Stromal cell of bone marrow (primary cell): ENCODE measurements around the gene TLE3.
"Not testable (repeated sequence)": the region's sequence is repeated elsewhere in the genome, so short reads cannot be mapped to it uniquely, and the experiment has no call there.

Experiments
- DNase-seq: peaks from one replicate; pipeline ENCODE4 v3.0.0-alpha.2; 2012; ENCODE audit warnings: low read depth

The TLE3 gene

GRCh38 chr15:70125605-70126004, 27.9 kb upstream of the TLE3 start:
- DNase-seq, result no peak

DNA sequence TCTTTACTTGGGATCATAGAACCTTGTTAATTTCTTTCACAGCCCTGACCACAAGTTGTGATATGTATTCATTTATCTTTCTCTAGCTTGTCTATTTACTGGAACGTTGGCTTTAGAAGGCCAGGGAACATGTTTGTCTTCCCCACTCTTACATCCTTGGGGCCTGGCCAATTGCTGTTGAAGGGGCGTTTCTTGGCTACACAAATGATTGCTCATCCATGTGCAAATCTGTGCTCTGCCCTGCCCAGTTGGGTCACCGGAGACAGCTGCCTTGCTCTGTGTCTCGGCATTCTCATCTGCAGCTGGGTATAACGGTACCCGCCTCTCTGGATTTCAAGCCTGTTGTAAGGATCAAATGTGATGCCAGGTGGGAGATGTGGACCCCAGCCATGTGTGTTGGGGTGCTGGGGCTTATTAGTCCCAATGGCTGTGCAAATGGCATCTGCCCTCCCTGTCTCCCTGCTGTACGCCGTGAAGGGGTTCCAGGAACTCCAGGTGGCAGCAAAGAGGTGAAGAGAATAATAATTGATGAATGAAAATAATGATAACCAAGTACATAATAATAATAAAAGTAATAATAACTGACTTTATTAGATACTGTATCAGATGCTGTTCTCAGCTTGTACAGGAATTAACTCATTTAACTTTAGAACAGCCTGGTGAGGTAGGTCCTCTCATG, 24.0 kb upstream of the TLE3 start:
- DNase-seq, result peak; percentile 81

DNA sequence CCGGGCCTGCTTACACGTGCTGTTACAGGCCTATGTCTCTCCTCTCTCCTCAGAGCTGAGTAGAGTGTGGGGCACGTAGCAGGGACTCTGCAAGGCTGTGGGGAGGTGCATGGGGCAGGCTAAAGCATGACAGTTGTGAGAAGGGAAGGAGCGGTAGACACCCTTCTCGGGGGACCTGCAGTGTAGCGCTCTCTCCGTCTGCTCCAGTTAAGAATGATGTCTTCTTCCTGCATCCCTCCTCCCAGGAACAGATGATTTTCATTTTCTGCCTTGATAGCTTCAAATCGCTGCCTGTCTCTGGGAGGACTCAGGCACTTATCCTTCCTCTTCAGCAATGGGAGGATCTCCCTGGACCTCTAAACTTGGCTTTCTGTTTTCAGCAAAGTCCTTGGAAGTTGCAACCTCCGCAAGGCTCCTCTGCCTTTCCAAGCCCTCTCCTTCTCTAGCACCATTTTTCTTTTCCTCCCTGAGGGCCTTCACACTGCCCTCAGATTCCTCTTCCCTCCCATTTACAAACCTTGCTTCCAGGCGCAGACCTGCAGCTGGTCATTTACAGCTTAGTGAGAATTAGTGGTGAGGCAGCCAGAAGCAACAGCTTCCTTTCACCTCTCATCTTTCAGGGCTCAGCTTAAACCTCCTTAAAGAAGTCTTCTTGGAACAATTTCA, 23.4 kb upstream of the TLE3 start:
- DNase-seq, result no peak

GRCh38 chr15:70119911-70120508, 22.3 kb upstream of the TLE3 start:
- no peak for DNase-seq

DNA sequence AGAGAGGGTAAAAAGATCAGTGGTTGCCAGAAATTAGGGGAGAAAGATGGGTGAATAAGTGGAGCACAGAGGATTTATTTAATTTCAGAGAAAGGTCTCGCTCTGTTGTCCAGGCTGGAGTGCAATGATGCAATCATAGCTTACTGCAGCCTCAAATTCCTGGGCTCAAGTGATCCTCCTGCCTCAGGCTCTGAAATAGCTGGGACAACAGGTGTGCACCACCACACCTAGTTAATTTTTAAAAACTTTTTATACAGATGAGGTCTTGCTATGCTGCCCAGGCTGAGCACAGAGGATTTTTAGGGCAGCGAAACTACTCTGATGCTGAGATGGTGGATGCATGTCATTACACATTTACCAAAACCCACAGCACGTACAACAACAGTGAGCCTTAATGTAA, 20.9 kb upstream of the TLE3 start:
- no peak for DNase-seq

DNA sequence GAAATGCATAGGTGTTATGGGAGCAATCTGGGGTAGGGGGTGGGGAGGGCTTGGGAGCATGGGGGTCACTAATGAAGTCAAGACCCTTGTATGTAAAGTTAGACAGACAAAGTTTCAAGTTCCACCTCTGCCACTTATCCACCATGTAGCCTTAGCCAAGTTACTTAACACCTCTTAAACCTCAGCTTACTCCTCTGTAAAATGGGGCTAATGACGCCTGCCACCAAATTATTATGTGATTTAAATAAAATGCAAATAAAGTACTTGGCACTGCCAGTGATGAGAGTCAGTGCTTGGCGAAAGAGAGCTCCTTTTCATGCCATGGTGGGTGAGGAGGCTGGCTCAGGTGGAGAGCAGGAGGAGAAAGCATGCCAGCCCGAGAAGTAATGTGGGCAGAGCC, 18.6 kb upstream of the TLE3 start:
- no peak for DNase-seq

DNA sequence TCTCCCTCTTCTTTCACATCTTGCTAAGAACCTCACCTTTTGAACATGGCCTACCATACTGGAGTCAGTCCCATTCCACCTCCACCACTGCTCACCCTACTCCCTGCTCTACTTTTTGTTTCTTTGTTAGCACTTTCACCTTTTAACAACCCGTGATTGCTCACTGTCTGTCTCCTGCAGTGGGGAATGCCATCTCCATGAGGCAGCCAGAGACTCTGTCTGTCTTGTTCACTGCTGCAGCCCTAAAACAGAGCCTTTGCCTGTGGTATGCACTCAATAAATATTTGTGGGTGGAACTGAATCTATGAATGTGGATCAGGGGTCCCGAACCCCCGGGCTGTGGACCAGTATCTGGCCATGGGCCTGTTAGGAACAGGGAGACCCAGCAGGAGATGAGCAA, 16.5 kb upstream of the TLE3 start:
- no peak for DNase-seq

DNA sequence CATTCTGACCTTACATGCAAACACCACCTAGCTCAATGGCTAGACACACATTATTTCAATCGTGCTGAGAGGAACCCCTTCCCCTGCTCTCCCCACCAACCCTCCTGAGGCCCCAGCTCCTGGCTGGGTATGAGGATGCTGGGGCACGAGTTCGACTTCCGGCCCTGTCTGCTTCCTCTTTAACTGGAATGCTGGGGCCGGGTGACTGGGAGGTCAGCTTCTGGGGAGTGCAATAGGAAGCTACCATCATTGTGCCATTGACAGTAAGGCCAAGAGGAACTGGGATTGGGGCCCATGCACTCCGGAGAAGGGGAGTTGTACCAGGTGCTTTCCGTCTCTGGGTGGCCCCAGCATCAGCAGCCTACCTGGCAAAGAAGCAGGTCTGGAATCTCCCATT, 15.6 kb upstream of the TLE3 start:
- DNase-seq, result no peak

- not testable (repeated sequence) for DNase-seq
Observed at GRCh38 chr15:70112572-70113303, 15.0 kb upstream of the TLE3 start.

DNA sequence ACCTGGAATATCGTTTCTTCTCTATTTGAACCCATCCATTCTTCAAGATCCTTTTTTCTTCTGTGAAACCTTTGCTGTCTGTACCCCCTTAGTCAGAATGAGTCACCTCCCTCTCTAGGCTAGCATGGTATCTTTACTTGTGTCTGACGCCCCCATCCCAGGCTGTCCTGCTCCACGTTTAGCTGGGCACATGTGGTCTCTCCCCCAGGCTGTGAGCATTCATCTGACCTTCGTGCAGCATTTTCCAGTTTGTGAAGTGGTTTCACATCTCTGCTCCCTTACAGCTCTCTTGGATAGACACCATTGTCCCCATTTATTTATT, 14.3 kb upstream of the TLE3 start:
- DNase-seq, result no peak

- DNase-seq, result peak; percentile 71
Observed at GRCh38 chr15:70111203-70112073, 13.7 kb upstream of the TLE3 start.

DNA sequence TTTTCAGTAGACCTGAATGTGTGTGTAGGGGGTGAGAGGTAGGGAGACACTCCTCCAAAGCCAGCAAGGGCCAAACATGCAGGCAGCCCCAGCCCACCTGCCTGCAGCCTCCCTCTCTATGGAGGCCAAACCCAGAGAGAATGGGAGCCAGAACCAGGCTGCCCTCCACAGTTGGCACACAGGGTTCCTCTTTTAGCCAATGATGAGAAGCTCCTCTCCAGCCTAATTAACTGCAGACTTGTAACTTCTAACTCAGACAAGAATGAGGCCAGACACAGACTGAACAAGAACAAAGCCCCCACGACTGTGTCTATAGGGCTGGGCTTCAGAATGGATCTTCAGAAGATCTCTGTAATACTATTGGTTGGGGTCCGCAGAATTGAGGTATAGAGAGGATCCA, 12.3 kb upstream of the TLE3 start:
- no peak for DNase-seq

- no peak for DNase-seq
Observed at GRCh38 chr15:70109531-70109930, 11.8 kb upstream of the TLE3 start.

GRCh38 chr15:70103880-70104626, 6.3 kb upstream of the TLE3 start:
- DNase-seq, result no peak

DNA sequence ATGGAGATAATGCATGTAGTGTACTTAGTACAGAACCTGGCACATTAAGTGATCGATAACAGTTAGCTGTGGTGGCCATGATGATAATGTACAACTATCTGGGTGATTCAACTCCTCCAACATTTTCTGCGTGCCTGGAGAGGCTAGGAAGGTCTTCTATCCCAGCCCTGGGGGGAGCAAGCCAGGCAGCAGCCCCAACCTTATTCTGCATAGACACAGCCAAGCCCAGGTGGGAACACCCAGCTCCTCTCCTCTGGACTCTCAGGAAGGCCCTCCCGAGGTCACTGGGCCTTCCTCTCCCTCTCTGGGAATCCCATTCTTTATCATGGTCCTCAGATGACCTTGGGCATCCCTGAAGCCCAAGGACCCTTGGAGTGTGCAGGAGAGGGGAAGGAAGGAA, 5.1 kb upstream of the TLE3 start:
- DNase-seq, result no peak

GRCh38 chr15:70101459-70102113, 3.9 kb upstream of the TLE3 start:
- no peak for DNase-seq

DNA sequence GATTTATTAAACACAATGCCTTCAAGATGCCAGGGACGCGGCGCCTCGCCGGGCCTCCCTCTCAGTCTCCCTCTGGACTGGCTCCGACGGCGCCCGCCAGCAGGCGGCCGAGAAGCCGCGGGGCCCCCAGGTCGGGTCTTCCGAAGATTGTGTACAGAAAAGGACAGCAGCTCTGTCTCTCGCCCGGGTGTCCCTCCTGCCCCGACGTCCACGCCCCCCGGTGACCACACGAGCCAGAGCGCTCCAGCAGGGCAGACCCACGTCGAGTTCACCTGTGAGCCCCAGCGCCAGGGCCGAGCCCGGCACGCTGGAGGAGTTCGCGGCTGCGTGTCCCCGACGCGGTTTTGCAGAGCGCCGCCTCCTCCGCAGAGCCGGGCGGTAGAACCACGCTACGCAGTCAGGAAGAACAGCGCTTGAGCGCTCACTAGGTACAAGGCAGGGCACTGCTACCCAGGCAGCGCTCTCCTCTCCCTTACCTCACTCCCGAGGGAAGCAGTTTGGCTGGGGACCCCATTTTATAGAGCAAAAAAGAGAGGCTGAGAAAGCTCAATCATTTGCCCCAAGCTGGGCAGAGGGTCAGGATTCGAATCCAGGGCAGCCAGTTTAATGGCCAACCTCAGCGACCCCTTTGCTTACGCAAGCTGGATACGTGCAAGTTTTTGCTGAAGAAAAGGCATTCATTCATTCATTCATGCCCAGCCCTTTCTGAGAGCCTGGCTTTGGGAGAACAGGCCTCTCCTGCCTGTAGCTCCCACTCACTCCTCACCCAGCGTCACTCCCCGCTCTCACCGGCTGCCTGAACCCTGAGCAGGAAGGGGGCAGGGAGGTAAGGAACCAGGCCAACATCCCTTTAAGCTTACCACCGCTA, 3.0 kb upstream of the TLE3 start:
- DNase-seq, result no peak

DNA sequence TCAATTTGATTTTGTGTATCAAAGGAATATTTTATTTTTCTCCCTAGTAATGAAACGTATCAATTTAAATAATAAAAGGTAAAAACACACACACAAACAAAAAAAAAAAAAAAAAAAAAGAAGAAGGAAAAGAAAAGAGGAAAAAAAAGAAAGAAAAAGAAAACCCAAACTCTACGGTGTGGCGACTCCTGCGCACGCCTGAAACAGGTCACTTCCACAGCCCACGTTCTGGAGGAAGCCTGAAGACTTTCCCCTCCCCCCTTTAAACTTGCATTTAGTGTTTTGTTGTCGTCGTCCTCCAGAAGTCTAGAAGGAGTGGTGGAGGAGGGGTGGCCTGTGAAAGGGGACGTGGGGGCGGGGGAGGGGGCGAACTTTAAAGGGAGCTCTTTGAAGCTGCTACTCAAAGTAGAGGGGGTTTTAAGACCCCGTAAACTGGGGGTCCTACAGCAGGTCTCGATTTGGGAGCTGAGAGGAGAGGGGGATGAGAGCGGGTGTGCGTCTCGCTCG, 2.3 kb upstream of the TLE3 start:
- no peak for DNase-seq

GRCh38 chr15:70099167-70099966, 1.6 kb upstream of the TLE3 start:
- DNase-seq, result peak; percentile 97
